Brain microvascular endothelial cell (primary cell): Measurements from ENCODE around the gene CREB5.
A peak's percentile ranks its signal among the peaks of the same experiment; 100 is the strongest.

Experiments used
- DNase-seq: peaks from one replicate; pipeline ENCODE4 v3.0.0-alpha.2; 2020
- H3K27ac ChIP-seq: fragments of 250-450 bp; sonication (Bioruptor Pico); 2 replicates; pipeline ENCODE4 v1.5.1; 2020; ENCODE audit warnings: mild to moderate bottlenecking, moderate library complexity
- H3K27me3 ChIP-seq: fragments of 250-450 bp; sonication (Bioruptor Pico); replicated peaks from 2 replicates; pipeline ENCODE4 v1.5.1; 2020; ENCODE audit warnings: mild to moderate bottlenecking
- H3K36me3 ChIP-seq: fragments of 250-450 bp; sonication (Bioruptor Pico); replicated peaks from 2 replicates; pipeline ENCODE4 v1.5.1; 2020; ENCODE audit warnings: mild to moderate bottlenecking
- H3K4me3 ChIP-seq: 2 replicates; pipeline ENCODE4 v1.5.1; 2011; ENCODE audit warnings: low read depth, mild to moderate bottlenecking, control low read depth, low read length, moderate library complexity
- CTCF ChIP-seq: IDR thresholded peaks from 2 replicates; pipeline ENCODE4 v1.5.1; 2011; ENCODE audit warnings: low read depth, mild to moderate bottlenecking, moderate library complexity, low read length, control low read depth, inconsistent platforms; ENCODE audit errors: missing control alignments
- in situ Hi-C: cut with HindIII; loops from 2 replicates; pipeline ENCODE4 v1.10.0; 2017; ENCODE audit warnings: low sequenced_read_pairs, low pct_ligation_motif_present

Gene CREB5

GRCh38 chr7:28517606-28518005, 105.3 kb downstream of the CREB5 start:
- H3K4me3 ChIP-seq: no peak overlapping the region
- no peak overlapping the region for H3K27ac ChIP-seq
- H3K36me3 ChIP-seq: no peaks in the 10 kb centered on the region
- DNase-seq: no peak
- no peak for TF ChIP-seq CTCF
- in situ Hi-C loops: no loop called here
- no peaks in the 10 kb centered on the region for H3K27me3 ChIP-seq

GRCh38 chr7:28520074-28521015, 108.0 kb downstream of the CREB5 start:
- no peak overlapping the region for H3K4me3 ChIP-seq
- DNase-seq: no peak
- H3K27me3 ChIP-seq: no peaks in the 10 kb centered on the region
- in situ Hi-C loops: no loop called here
- H3K27ac ChIP-seq: no peak overlapping the region
- H3K36me3 ChIP-seq: no peaks in the 10 kb centered on the region
- TF ChIP-seq CTCF: no peak

GRCh38 chr7:28524978-28525377, 112.7 kb downstream of the CREB5 start:
- no peak for DNase-seq
- H3K27ac ChIP-seq: no peak overlapping the region
- TF ChIP-seq CTCF: no peak
- no peaks in the 10 kb centered on the region for H3K36me3 ChIP-seq
- in situ Hi-C loops: no loop called here
- no peak overlapping the region for H3K4me3 ChIP-seq
- no peaks in the 10 kb centered on the region for H3K27me3 ChIP-seq

- H3K27ac ChIP-seq: no peak overlapping the region
- in situ Hi-C loops: no loop called here
- H3K27me3 ChIP-seq: no peaks in the 10 kb centered on the region
- DNase-seq: peak; percentile 18
- no peak overlapping the region for H3K4me3 ChIP-seq
- no peak for TF ChIP-seq CTCF
- no peaks in the 10 kb centered on the region for H3K36me3 ChIP-seq
Measured at GRCh38 chr7:28528899-28529298, 116.6 kb downstream of the CREB5 start.

GRCh38 chr7:28529755-28530154, 117.4 kb downstream of the CREB5 start:
- H3K27ac ChIP-seq: no peak overlapping the region
- in situ Hi-C loops: no loop called here
- H3K27me3 ChIP-seq: no peaks in the 10 kb centered on the region
- TF ChIP-seq CTCF: no peak
- H3K36me3 ChIP-seq: no peaks in the 10 kb centered on the region
- DNase-seq: no peak
- H3K4me3 ChIP-seq: no peak overlapping the region
